B cell (primary cell): Measurements from ENCODE around the gene CS. TPM values are rescaled to one million over a fixed set of nuclear protein-coding genes. Genes with fewer than 3 reads are reported as not detected.

Experiments used
- ATAC-seq: fragments of 200-7000 bp; cut with Tn5 transposase; one replicate; pipeline ENCODE4 v1.10.0; 2021; ENCODE audit warnings: low read depth, mild to moderate bottlenecking, moderate number of reproducible peaks, moderate library complexity
- CTCF ChIA-PET: fragments of 350-600 bp; sonication (Branson Sonifier 250); formaldehyde crosslinking; loops from one replicate; lab custom pipeline; 2021; ENCODE audit warnings: antibody characterized with exemption, inconsistent platforms; lab: Charles Lee
- POLR2A ChIA-PET: fragments of 350-600 bp; sonication (Branson Sonifier 250); formaldehyde crosslinking; loops from one replicate; lab custom pipeline; 2021; ENCODE audit warnings: antibody characterized with exemption; lab: Charles Lee
- DNase-seq: peaks from one replicate; pipeline ENCODE4 v3.0.0; 2013
- H2AFZ ChIP-seq: 2 replicates; pipeline ENCODE4 v1.6.1; 2012; ENCODE audit warnings: mild to moderate bottlenecking, low read depth, low read length; ENCODE audit not compliant: insufficient read depth, poor library complexity, severe bottlenecking
- H3K27ac ChIP-seq, 2 donors: 1 replicate in 1 of 2; 2 replicates in 1 of 2; pipeline ENCODE4 v1.5.1; 2012 to 2013; ENCODE audit warnings: low read length in 2 of 2, mild to moderate bottlenecking in 2 of 2, moderate library complexity in 1 of 2
- H3K27me3 ChIP-seq, 4 experiments: fragments of 200-600 bp in 1 of 4; sonication (generic) in 1 of 4; replicated peaks in 1 of 4; 1 replicate in 2 of 4; 2 replicates in 2 of 4; pipeline versions ENCODE4 v1.6.1 to v1.7.0; 2013 to 2016; ENCODE audit warnings: low read length in 3 of 4, mild to moderate bottlenecking in 2 of 4, mixed read lengths in 1 of 4, moderate library complexity in 1 of 4; ENCODE audit not compliant: insufficient read depth in 4 of 4, control insufficient read depth in 3 of 4; ENCODE audit errors: control extremely low read depth in 1 of 4
- H3K36me3 ChIP-seq, 2 experiments: replicated peaks in 1 of 2; 1 replicate in 1 of 2; 2 replicates in 1 of 2; pipeline versions ENCODE4 v1.6.1 to v1.7.1; 2013; ENCODE audit warnings: low read length in 1 of 2; ENCODE audit not compliant: insufficient read depth in 2 of 2, control insufficient read depth in 1 of 2; ENCODE audit errors: control extremely low read depth in 1 of 2, extremely low read depth in 1 of 2
- H3K4me1 ChIP-seq, 2 donors: fragments of 200-600 bp in 1 of 2; sonication (generic) in 1 of 2; 1 replicate in 1 of 2; 2 replicates in 1 of 2; pipeline versions ENCODE4 v1.5.1 to v1.6.1; 2013 to 2017; ENCODE audit warnings: low read length in 2 of 2; ENCODE audit not compliant: control insufficient read depth in 2 of 2, insufficient read depth in 2 of 2
- H3K4me2 ChIP-seq: replicated peaks from 2 replicates; pipeline ENCODE3; 2012; ENCODE audit warnings: mild to moderate bottlenecking, low read depth, low read length; ENCODE audit not compliant: poor library complexity, severe bottlenecking
- H3K4me3 ChIP-seq, 5 experiments: fragments of 200-600 bp in 1 of 5; sonication (generic) in 1 of 5; 1 replicate in 3 of 5; 2 replicates in 2 of 5; pipeline versions ENCODE4 v1.5.1 to v1.7.0; 2011 to 2016; ENCODE audit warnings: low read length in 4 of 5, mild to moderate bottlenecking in 4 of 5, low read depth in 2 of 5, control low read depth in 1 of 5, moderate library complexity in 1 of 5; ENCODE audit not compliant: insufficient read depth in 1 of 5; ENCODE audit errors: control extremely low read depth in 1 of 5, extremely low read depth in 1 of 5
- H3K79me2 ChIP-seq: fragments of 200-600 bp; sonication (generic); one replicate; pipeline ENCODE4 v1.6.0; 2016; ENCODE audit warnings: low read length; ENCODE audit not compliant: control insufficient read depth, insufficient read depth
- H3K9ac ChIP-seq: fragments of 200-600 bp; sonication (generic); 2 replicates; pipeline ENCODE4 v1.6.1; 2017; ENCODE audit warnings: mild to moderate bottlenecking, low read length, moderate library complexity
- H3K9me3 ChIP-seq, 3 donors: one replicate each; pipeline versions ENCODE4 v1.6.1 to v1.7.1; 2013; ENCODE audit warnings: low read length in 2 of 3; ENCODE audit not compliant: control insufficient read depth in 2 of 3, insufficient read depth in 1 of 3; ENCODE audit errors: control extremely low read depth in 1 of 3
- H4K20me1 ChIP-seq: 2 replicates; pipeline ENCODE4 v1.6.0; 2012; ENCODE audit warnings: mild to moderate bottlenecking, low read length; ENCODE audit not compliant: insufficient read depth, control insufficient read depth, poor library complexity, severe bottlenecking
- H3K27ac Mint-ChIP-seq: one replicate; pipeline ENCODE4 v1.8.0; 2021; ENCODE audit warnings: mixed read lengths
- H3K27me3 Mint-ChIP-seq: one replicate; pipeline ENCODE4 v1.8.0; 2021; ENCODE audit warnings: mixed read lengths
- H3K4me1 Mint-ChIP-seq: one replicate; pipeline ENCODE4 v1.8.0; 2021; ENCODE audit warnings: mixed read lengths
- H3K4me3 Mint-ChIP-seq: one replicate; pipeline ENCODE4 v1.8.0; 2021; ENCODE audit warnings: mixed read lengths
- H3K9me3 Mint-ChIP-seq: one replicate; pipeline ENCODE4 v1.8.0; 2022; ENCODE audit warnings: mixed read lengths; ENCODE audit not compliant: insufficient read depth
- EZH2 ChIP-seq: IDR thresholded peaks from 2 replicates; pipeline ENCODE4 v1.6.1; 2012; ENCODE audit warnings: borderline replicate concordance, low read depth, mild to moderate bottlenecking, moderate library complexity, low read length; ENCODE audit not compliant: insufficient read depth, poor library complexity, severe bottlenecking
- WGBS: methylation state at CpG from one replicate; pipeline ENCODE4 v1.1.5; 2013; ENCODE audit warnings: missing lambda C conversion rate; ENCODE audit not compliant: insufficient coverage; 5-methylcytosine and 5-hydroxymethylcytosine counted together
- intact Hi-C: fragments of 100-400 bp; cut with micrococcal nuclease; formaldehyde crosslinking; loops from one replicate; pipeline ENCODE4 v1.10.0; 2022
- polyA plus RNA-seq: library from polyadenylated mRNA; depleted of rRNA; stranded (reverse); fragments of >200 nt; gene quantifications from 2 replicates; pipeline ENCODE4 v1.2.3, GENCODE V29; 2012
- total RNA-seq, 2 donors: library from RNA; stranded (reverse); fragments of 120-200 nt in 1 of 2; gene quantifications; 1 replicate in 1 of 2; 2 replicates in 1 of 2; pipeline versions ENCODE4 v1.2.3 to v1.2.4, GENCODE V29; 2013 to 2022
- TF ChIP-seq, protein P1 (sequence below): fragments of 200-600 bp; IDR thresholded peaks from one replicate; pipeline ENCODE4 v1.8.0; 2022; ENCODE audit warnings: antibody characterized with exemption, mild to moderate bottlenecking

The CS gene
- total and polyA plus RNA-seq, 2 donors (not counting 1 experiment from before 2014, with no cell fraction given) = 114 to 154 TPM

DNA sequence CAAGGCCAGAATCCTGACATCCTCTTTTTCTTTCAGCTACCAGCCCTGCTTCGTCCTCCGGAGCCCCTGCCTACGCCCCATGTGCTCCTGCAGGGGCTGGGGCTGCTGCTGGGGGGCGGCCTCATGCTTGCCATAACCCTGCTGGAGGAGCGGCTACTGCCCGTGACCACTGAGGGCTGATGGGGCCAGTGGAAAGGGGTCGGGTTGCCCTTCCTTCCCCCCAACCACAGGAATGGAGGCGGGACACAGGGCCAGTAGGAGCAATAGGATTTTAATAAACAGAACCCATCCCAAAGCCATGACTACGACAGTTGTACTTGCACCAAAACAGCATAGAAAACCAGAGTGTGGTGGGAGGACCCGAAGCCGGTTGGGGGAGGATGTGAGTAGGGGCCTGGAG is 62.6 kb downstream of the CS start:
- Histone ChIP-seq H2AFZ (no peak overlapping the region), H4K20me1 (no peaks in the 10 kb centered on the region), H3K4me1 (peaks cover 0 to 5% of the 10 kb centered on the region in 2 donors), H3K4me3 (no peak overlapping the region), H3K27ac (no peak overlapping the region), H3K36me3 (peaks cover 0 to 25% of the 10 kb centered on the region in 2 experiments), H3K4me2 (no peak overlapping the region), H3K27me3 (no peaks in the 10 kb centered on the region), H3K9ac (no peak overlapping the region), H3K9me3 (no peaks in the 10 kb centered on the region), H3K79me2 (no peaks in the 10 kb centered on the region)
- ATAC-seq (no peak), DNase-seq (no peak)
- H3K9me3 Mint-ChIP-seq = no peaks in the 10 kb centered on the region
- CTCF ChIA-PET = interaction anchor here (0.9 kb wide), 1 partner anchor 56 kb away, joined by 3 read pairs; no protein-coding TSS in a partner anchor
- H3K27me3 Mint-ChIP-seq = no peaks in the 10 kb centered on the region
- no peak overlapping the region for H3K4me3 Mint-ChIP-seq
- POLR2A ChIA-PET = no interaction called here
- intact Hi-C loops = no loop called here
- TF ChIP-seq, protein P1, sequence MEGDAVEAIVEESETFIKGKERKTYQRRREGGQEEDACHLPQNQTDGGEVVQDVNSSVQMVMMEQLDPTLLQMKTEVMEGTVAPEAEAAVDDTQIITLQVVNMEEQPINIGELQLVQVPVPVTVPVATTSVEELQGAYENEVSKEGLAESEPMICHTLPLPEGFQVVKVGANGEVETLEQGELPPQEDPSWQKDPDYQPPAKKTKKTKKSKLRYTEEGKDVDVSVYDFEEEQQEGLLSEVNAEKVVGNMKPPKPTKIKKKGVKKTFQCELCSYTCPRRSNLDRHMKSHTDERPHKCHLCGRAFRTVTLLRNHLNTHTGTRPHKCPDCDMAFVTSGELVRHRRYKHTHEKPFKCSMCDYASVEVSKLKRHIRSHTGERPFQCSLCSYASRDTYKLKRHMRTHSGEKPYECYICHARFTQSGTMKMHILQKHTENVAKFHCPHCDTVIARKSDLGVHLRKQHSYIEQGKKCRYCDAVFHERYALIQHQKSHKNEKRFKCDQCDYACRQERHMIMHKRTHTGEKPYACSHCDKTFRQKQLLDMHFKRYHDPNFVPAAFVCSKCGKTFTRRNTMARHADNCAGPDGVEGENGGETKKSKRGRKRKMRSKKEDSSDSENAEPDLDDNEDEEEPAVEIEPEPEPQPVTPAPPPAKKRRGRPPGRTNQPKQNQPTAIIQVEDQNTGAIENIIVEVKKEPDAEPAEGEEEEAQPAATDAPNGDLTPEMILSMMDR = no peak
- TF ChIP-seq EZH2 = no peak
- peaks cover 8% of the 10 kb centered on the region for H3K4me1 Mint-ChIP-seq
- no peak overlapping the region for H3K27ac Mint-ChIP-seq
- 72% methylated on average over 4 of the region's 11 CpGs for WGBS

DNA sequence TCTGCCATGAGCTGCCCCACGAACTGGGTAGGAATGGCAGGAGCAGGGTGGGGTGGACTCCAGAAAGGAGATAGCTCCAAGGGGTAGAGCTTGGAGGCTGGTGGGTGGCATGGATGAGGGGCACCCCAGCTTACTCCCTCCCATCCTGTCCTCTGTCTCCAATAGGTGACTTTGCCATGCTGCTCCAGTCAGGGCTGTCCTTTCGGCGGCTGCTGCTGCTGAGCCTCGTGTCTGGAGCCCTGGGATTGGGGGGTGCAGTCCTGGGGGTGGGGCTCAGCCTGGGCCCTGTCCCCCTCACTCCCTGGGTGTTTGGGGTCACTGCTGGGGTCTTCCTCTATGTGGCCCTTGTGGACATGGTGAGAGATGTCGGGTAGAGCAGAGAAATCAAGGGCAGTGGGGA is 63.1 kb downstream of the CS start:
- Mint-ChIP-seq H3K9me3 (no peaks in the 10 kb centered on the region), H3K27me3 (no peaks in the 10 kb centered on the region), H3K27ac (no peak overlapping the region), H3K4me1 (peaks cover 2% of the 10 kb centered on the region), H3K4me3 (no peak overlapping the region)
- no peaks in the 10 kb centered on the region for H3K27me3 ChIP-seq
- H3K27ac ChIP-seq = no peak overlapping the region
- ChIA-PET CTCF (interaction anchor here (0.9 kb wide), 1 partner anchor 55 kb away, joined by 3 read pairs; no protein-coding TSS in a partner anchor), POLR2A (no interaction called here)
- 94% methylated on average over 2 of the region's 5 CpGs for WGBS
- no peak for ATAC-seq
- H4K20me1 ChIP-seq = no peaks in the 10 kb centered on the region
- no peaks in the 10 kb centered on the region for H3K9me3 ChIP-seq
- no peak overlapping the region for H3K4me3 ChIP-seq
- H3K4me1 ChIP-seq = no peaks in the 10 kb centered on the region
- no peak overlapping the region for H3K9ac ChIP-seq
- TF ChIP-seq, protein P1 = no peak
- no peak for TF ChIP-seq EZH2
- intact Hi-C loops = no loop called here
- no peaks in the 10 kb centered on the region for H3K79me2 ChIP-seq
- H2AFZ ChIP-seq = no peak overlapping the region
- H3K4me2 ChIP-seq = no peak overlapping the region
- H3K36me3 ChIP-seq = peaks cover 0 to 20% of the 10 kb centered on the region in 2 experiments
- DNase-seq = no peak
